Fibroblast of the aortic adventitia (primary cell): Measurements from ENCODE around the gene CORIN. TPM values are rescaled to one million over a fixed set of nuclear protein-coding genes. Genes with fewer than 3 reads are reported as not detected.

Experiments used
- DNase-seq: peaks from one replicate; pipeline ENCODE4 v3.0.0-alpha.2; 2010; ENCODE audit warnings: low read depth
- H3K4me3 ChIP-seq: 2 replicates; pipeline ENCODE4 v1.5.1; 2011; ENCODE audit warnings: low read depth, mild to moderate bottlenecking, control low read depth, low read length, moderate library complexity
- total RNA-seq: library from RNA; depleted of rRNA; stranded (reverse); fragments of >200 nt; gene quantifications from 2 replicates; pipeline ENCODE4 v1.2.3, GENCODE V29; 2012; ENCODE audit warnings: low replicate concordance
- TF ChIP-seq, protein P1 (sequence below): IDR thresholded peaks from 2 replicates; pipeline ENCODE4 v1.5.1; 2011; ENCODE audit warnings: mild to moderate bottlenecking, low read length, control low read depth, inconsistent platforms; ENCODE audit not compliant: insufficient read depth

Gene CORIN
- total RNA-seq, 1 donor: under 0.01 TPM

DNA sequence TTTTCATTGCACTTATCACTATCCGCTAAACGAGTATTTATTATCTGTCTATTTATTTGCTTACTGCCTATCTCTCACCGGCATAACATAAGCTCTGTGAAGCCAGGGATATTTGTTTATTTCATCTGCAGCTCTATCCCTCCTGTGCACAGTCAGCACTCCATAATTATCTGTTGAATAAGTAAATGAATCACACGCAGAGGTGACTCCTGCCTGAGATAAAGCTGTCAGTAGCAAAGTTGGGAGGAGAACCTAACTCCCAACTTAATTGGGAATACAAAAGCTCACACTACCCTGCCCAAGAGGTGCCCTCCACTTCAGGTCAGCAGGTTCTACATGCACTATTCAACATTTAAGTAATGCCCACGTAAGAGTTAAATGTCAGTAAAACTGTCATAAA, 85.7 kb downstream of the CORIN start:
- TF ChIP-seq, protein P1, sequence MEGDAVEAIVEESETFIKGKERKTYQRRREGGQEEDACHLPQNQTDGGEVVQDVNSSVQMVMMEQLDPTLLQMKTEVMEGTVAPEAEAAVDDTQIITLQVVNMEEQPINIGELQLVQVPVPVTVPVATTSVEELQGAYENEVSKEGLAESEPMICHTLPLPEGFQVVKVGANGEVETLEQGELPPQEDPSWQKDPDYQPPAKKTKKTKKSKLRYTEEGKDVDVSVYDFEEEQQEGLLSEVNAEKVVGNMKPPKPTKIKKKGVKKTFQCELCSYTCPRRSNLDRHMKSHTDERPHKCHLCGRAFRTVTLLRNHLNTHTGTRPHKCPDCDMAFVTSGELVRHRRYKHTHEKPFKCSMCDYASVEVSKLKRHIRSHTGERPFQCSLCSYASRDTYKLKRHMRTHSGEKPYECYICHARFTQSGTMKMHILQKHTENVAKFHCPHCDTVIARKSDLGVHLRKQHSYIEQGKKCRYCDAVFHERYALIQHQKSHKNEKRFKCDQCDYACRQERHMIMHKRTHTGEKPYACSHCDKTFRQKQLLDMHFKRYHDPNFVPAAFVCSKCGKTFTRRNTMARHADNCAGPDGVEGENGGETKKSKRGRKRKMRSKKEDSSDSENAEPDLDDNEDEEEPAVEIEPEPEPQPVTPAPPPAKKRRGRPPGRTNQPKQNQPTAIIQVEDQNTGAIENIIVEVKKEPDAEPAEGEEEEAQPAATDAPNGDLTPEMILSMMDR: no peak

DNA sequence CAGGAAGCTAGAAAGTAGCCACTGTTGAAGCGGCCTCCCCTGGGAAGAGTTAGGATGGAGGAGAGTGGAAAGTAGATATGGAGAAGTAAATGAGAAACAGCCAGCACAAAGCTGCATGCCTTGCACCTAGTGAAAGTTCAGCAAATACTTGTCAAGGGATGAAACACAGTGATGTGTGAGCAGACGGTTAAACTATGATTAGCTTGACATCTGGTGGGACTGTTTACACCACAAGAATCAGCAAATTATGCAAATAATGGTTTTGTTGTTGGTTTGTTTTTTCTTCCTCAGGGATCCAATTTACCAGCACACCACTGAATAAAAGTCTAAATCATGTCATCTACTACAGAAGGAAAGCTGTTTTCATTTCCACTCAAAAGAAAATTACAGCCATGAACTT, 87.1 kb downstream of the CORIN start:
- no peak overlapping the region for H3K4me3 ChIP-seq
- TF ChIP-seq, protein P1: no peak

More for the DNA sequence above, 85.7 kb downstream of the CORIN start:
- no peak for DNase-seq
- no peak overlapping the region for H3K4me3 ChIP-seq

DNA sequence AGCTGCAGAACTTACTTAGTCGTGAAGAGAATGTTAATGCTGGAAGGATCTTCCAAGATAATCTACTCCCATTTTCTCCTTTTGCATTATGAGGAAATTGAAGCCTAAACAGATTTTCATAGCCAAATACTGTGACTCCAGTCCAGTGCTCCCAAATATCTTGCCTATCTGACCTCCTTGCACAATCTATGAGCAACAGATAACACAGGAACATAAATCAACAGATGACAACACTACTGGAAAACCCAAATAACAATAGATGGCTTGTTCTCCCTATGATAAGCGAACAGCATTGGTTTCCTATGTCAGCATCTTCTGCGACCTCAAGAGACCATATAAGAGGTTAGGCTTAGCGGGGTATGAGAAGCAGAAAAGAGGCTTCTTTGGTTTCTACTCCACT, 88.0 kb downstream of the CORIN start:
- DNase-seq: no peak
- TF ChIP-seq, protein P1: no peak
- H3K4me3 ChIP-seq: no peak overlapping the region

More for the DNA sequence above, 87.1 kb downstream of the CORIN start:
- DNase-seq: no peak

DNA sequence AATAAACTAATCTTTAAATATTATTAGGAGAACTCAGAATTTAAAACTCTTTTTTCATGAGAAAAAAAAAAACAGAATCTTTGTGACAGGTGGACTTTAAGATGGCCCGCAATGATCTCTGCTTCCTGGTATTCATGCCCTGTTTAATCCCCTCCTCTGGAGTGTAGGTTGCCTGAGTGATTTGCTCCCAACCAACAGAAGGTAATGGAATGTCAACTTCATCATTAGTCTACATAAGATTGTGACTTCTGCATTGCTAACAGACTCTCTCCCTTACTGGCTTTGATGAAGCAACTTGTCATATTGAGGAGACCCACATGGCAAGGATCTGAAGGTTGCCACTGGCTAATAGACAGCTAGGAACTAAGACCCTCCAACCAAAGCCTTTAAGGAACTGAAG, 88.8 kb downstream of the CORIN start:
- TF ChIP-seq, protein P1: no peak
- DNase-seq: no peak

DNA sequence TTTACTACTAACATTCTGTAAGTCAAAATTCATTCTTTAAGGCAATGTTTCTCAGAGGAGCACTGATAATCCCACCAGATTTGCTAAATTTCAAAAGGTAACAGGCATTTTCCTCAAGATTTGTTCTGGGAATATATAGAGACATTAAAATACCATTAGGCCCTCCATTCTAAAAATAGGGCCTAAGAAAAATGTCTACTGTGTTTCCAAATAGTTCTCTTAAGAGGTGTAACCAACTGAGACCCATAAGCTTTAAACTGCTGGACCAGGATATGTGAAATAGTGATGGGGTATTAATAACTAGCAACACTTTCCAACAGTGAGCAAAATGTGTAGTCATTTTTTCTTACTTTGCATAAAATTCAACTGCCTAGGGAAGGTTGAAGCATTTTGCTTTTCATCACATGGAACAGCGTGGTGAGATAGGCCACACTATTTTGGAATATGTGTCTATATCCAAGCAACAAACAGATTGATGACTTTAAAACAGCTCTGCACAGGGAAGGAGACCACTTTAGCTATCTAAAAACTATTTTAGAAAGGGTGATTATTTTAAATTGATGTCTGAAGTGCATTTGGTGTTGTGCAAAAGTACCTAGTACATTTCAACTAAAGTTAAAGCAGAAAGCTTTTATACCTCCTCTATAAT, 89.9 kb downstream of the CORIN start:
- DNase-seq: no peak
- no peak overlapping the region for H3K4me3 ChIP-seq
- TF ChIP-seq, protein P1: no peak

More for the DNA sequence above, 88.8 kb downstream of the CORIN start:
- H3K4me3 ChIP-seq: no peak overlapping the region

DNA sequence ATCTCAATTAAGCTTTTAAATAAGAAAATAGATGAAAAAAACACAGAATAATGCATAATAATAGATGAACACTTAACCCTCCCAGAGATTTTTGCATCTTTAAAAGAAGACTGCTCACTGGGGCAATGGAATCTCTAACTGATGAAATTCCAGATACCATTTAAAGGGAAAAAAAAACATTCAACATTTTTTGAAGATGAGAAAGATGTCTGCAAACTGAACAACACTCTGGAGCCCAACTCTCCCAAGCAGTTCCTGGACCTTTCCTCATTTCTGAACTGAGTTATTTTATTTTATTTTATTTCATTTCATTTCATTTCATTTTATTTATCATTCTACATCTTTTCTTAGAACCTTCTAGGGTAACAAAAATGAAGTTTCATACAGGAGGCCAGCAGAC, 90.7 kb downstream of the CORIN start:
- TF ChIP-seq, protein P1: no peak
- no peak for DNase-seq

DNA sequence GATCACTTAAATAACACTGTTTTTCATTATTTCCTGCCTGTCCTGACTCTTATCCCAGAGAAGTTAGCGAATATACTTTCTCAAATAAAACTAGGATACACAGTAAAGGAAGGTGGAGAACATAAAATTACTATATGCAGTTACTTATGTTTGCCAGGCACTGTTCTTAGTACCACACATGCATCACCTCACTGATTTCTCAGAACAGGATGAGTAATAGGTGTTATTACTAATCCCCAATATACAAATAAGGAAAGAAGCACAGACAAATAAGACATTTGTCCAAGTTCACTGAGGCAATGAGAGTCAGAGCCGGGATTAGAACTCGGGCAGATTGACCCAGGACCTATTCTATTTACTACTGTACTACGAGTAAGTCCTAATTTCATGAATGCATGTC, 91.7 kb downstream of the CORIN start:
- DNase-seq: no peak
- no peak overlapping the region for H3K4me3 ChIP-seq
- TF ChIP-seq, protein P1: no peak

More for the DNA sequence above, 90.7 kb downstream of the CORIN start:
- no peak overlapping the region for H3K4me3 ChIP-seq
